ENCODE data around the gene NDUFA1. TPM values are rescaled to one million over a fixed set of nuclear protein-coding genes. Genes with fewer than 3 reads are reported as not detected.

The NDUFA1 gene
- total and polyA plus RNA-seq, 2 of the 13 experiments (the other 11 are each of a cell fraction or from before 2014, with no cell fraction given) = 150 to 167 TPM

DNA sequence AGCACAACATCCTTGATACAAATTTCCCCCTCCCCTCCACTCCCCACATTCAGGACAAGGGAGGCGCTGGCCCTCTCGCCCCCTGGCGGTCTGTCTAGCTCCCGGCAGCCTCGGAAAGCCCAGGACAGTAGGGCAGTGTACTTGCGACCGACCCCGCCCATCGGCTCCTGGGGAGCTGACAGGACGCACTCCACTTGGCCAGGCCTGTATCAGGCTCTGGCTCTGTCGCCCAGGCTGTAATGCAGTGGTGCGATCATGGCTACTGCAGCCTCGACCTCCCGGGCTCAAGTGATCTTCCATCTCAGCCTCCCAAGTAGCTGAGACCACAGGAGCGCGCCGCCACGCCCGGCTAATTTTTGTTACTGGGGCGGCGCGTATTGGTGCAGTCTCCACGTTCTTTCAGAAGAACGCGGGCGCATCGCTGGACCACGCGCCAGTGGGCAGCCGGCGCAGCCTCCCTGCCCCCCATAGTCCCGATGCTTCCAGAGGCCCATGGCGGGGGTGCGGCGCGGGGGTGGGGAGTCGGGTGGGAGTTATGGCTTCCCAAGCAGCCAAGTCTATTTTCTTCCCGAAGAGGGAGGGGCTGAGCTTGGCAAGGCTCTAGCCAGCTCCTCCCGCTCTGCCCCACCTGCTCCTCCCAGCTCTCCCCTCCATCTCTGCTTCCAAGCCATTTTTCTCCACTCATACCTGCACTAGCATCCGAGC lies 16.2 kb downstream of the NDUFA1 start (continued):
- TF ChIP-seq, protein P1, sequence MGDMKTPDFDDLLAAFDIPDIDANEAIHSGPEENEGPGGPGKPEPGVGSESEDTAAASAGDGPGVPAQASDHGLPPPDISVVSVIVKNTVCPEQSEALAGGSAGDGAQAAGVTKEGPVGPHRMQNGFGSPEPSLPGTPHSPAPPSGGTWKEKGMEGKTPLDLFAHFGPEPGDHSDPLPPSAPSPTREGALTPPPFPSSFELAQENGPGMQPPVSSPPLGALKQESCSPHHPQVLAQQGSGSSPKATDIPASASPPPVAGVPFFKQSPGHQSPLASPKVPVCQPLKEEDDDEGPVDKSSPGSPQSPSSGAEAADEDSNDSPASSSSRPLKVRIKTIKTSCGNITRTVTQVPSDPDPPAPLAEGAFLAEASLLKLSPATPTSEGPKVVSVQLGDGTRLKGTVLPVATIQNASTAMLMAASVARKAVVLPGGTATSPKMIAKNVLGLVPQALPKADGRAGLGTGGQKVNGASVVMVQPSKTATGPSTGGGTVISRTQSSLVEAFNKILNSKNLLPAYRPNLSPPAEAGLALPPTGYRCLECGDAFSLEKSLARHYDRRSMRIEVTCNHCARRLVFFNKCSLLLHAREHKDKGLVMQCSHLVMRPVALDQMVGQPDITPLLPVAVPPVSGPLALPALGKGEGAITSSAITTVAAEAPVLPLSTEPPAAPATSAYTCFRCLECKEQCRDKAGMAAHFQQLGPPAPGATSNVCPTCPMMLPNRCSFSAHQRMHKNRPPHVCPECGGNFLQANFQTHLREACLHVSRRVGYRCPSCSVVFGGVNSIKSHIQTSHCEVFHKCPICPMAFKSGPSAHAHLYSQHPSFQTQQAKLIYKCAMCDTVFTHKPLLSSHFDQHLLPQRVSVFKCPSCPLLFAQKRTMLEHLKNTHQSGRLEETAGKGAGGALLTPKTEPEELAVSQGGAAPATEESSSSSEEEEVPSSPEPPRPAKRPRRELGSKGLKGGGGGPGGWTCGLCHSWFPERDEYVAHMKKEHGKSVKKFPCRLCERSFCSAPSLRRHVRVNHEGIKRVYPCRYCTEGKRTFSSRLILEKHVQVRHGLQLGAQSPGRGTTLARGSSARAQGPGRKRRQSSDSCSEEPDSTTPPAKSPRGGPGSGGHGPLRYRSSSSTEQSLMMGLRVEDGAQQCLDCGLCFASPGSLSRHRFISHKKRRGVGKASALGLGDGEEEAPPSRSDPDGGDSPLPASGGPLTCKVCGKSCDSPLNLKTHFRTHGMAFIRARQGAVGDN (CRISPR knock-in tag; IDR thresholded peaks at IDR 0.05) = peak; percentile 63
- TF ChIP-seq MYNN (CRISPR knock-in tag; IDR thresholded peaks at IDR 0.05; ENCODE audit: low read depth) (no peak), STAG1 (CRISPR knock-in tag; IDR thresholded peaks at IDR 0.05) (peak; percentile 32), BHLHE40 (IDR thresholded peaks at IDR 0.05; ENCODE audit: low read length) (no peak), TARDBP (CRISPR knock-in tag; IDR thresholded peaks at IDR 0.05) (no peak), SAP130 (CRISPR knock-in tag; IDR thresholded peaks at IDR 0.05; ENCODE audit: low read depth) (peak; percentile 66), THAP11 (CRISPR knock-in tag; IDR thresholded peaks at IDR 0.05) (0 out of 2 replicates have a peak, but pooled peaks have one; percentile 20), SALL1 (CRISPR knock-in tag; IDR thresholded peaks at IDR 0.05) (peak; percentile 28; the same call in 1 of the 2 replicates), NONO (IDR thresholded peaks at IDR 0.05) (no peak), NONO (CRISPR knock-in tag; conservative IDR thresholded peaks at IDR 0.05) (0 out of 2 replicates have a peak, but pooled peaks have one; percentile 27), SP5 (CRISPR knock-in tag; IDR thresholded peaks at IDR 0.05; ENCODE audit: borderline replicate concordance, low read depth) (peak; percentile 38; the same call in 1 of the 2 replicates), ZNF3 (CRISPR knock-in tag; IDR thresholded peaks at IDR 0.05) (peak; percentile 72; the same call in 1 of the 2 replicates), TEAD3 (CRISPR knock-in tag; optimal IDR thresholded peaks at IDR 0.05; ENCODE audit: borderline replicate concordance) (no peak), ZNF563 (CRISPR knock-in tag; IDR thresholded peaks at IDR 0.05) (no peak), ZMYM3 (CRISPR knock-in tag; IDR thresholded peaks at IDR 0.05) (peak; percentile 60; the same call in 1 of the 2 replicates)
- TF ChIP-seq, protein P2, sequence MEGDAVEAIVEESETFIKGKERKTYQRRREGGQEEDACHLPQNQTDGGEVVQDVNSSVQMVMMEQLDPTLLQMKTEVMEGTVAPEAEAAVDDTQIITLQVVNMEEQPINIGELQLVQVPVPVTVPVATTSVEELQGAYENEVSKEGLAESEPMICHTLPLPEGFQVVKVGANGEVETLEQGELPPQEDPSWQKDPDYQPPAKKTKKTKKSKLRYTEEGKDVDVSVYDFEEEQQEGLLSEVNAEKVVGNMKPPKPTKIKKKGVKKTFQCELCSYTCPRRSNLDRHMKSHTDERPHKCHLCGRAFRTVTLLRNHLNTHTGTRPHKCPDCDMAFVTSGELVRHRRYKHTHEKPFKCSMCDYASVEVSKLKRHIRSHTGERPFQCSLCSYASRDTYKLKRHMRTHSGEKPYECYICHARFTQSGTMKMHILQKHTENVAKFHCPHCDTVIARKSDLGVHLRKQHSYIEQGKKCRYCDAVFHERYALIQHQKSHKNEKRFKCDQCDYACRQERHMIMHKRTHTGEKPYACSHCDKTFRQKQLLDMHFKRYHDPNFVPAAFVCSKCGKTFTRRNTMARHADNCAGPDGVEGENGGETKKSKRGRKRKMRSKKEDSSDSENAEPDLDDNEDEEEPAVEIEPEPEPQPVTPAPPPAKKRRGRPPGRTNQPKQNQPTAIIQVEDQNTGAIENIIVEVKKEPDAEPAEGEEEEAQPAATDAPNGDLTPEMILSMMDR (CRISPR knock-in tag; IDR thresholded peaks at IDR 0.05) = peak; percentile 80
- TF ChIP-seq, protein P3, sequence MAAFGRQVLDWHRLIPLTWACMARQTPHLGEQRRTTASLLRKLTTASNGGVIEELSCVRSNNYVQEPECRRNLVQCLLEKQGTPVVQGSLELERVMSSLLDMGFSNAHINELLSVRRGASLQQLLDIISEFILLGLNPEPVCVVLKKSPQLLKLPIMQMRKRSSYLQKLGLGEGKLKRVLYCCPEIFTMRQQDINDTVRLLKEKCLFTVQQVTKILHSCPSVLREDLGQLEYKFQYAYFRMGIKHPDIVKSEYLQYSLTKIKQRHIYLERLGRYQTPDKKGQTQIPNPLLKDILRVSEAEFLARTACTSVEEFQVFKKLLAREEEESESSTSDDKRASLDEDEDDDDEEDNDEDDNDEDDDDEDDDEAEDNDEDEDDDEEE (CRISPR knock-in tag; IDR thresholded peaks at IDR 0.05) = no peak
- TF ChIP-seq, protein P4, sequence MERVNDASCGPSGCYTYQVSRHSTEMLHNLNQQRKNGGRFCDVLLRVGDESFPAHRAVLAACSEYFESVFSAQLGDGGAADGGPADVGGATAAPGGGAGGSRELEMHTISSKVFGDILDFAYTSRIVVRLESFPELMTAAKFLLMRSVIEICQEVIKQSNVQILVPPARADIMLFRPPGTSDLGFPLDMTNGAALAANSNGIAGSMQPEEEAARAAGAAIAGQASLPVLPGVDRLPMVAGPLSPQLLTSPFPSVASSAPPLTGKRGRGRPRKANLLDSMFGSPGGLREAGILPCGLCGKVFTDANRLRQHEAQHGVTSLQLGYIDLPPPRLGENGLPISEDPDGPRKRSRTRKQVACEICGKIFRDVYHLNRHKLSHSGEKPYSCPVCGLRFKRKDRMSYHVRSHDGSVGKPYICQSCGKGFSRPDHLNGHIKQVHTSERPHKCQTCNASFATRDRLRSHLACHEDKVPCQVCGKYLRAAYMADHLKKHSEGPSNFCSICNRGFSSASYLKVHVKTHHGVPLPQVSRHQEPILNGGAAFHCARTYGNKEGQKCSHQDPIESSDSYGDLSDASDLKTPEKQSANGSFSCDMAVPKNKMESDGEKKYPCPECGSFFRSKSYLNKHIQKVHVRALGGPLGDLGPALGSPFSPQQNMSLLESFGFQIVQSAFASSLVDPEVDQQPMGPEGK (CRISPR knock-in tag; IDR thresholded peaks at IDR 0.05) = peak; percentile 56; the same call in 1 of the 2 replicates
- TF ChIP-seq, protein P5, sequence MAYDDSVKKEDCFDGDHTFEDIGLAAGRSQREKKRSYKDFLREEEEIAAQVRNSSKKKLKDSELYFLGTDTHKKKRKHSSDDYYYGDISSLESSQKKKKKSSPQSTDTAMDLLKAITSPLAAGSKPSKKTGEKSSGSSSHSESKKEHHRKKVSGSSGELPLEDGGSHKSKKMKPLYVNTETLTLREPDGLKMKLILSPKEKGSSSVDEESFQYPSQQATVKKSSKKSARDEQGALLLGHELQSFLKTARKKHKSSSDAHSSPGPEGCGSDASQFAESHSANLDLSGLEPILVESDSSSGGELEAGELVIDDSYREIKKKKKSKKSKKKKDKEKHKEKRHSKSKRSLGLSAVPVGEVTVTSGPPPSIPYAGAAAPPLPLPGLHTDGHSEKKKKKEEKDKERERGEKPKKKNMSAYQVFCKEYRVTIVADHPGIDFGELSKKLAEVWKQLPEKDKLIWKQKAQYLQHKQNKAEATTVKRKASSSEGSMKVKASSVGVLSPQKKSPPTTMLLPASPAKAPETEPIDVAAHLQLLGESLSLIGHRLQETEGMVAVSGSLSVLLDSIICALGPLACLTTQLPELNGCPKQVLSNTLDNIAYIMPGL (CRISPR knock-in tag; IDR thresholded peaks at IDR 0.05; ENCODE audit: borderline replicate concordance in 1 of 2, low read depth in 1 of 2) = peak in 1 of 2 experiments; percentile 61; a peak in 2 of 4 replicates

Measured in HepG2 (cell line).